KOPT-K1 (cell line): ENCODE measurements around the gene MED26.
A peak's percentile ranks its signal among the peaks of the same experiment; 100 is the strongest.

Experiments
- H3K27ac ChIP-seq: fragments of 200-600 bp; sonication (generic); 2 replicates; pipeline ENCODE4 v1.5.1; 2016; ENCODE audit warnings: antibody characterized with exemption, mild to moderate bottlenecking, low read depth, low read length; ENCODE audit not compliant: poor library complexity, severe bottlenecking
- H3K36me3 ChIP-seq: fragments of 200-600 bp; sonication (generic); 2 replicates; pipeline ENCODE4 v1.5.1; 2017; ENCODE audit warnings: antibody characterized with exemption, mild to moderate bottlenecking, low read length, moderate library complexity; ENCODE audit not compliant: insufficient read depth
- H3K9me3 ChIP-seq: fragments of 200-600 bp; sonication (generic); 2 replicates; pipeline ENCODE4 v1.5.1; 2017; ENCODE audit warnings: antibody characterized with exemption, low read length, mild to moderate bottlenecking; ENCODE audit not compliant: insufficient read depth, poor library complexity, severe bottlenecking

The MED26 gene

GRCh38 chr19:16611121-16611520 is 16.9 kb downstream of the MED26 start:
- H3K27ac ChIP-seq, result no peak overlapping the region
- H3K9me3 ChIP-seq, result no peaks in the 10 kb centered on the region
- H3K36me3 ChIP-seq, result no peaks in the 10 kb centered on the region

GRCh38 chr19:16609511-16610200 is 18.3 kb downstream of the MED26 start:
- Histone ChIP-seq H3K9me3 (no peaks in the 10 kb centered on the region), H3K27ac (no peak overlapping the region), H3K36me3 (no peaks in the 10 kb centered on the region)

DNA sequence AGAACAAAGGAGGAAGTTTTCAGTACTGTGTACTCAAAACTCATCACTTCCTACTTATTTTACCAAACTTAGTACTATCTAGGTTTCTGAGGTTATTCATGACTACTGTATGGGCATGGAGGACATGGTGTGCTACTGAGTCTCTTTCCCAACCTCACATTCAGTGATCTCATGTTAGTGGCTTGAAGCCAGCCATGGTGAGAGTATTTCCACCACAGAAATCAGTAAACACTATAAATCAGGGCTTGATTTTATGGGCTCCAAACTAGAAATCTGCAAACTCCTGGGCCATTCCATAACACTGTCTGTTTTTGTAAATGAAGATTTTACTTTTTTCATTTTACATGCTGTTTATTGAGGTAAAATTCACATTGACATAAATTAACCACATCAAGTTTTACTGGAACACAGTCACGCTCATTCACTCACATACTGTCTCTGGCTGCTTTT is 19.7 kb downstream of the MED26 start:
- Histone ChIP-seq H3K9me3 (no peaks in the 10 kb centered on the region), H3K27ac (no peak overlapping the region), H3K36me3 (no peaks in the 10 kb centered on the region)

DNA sequence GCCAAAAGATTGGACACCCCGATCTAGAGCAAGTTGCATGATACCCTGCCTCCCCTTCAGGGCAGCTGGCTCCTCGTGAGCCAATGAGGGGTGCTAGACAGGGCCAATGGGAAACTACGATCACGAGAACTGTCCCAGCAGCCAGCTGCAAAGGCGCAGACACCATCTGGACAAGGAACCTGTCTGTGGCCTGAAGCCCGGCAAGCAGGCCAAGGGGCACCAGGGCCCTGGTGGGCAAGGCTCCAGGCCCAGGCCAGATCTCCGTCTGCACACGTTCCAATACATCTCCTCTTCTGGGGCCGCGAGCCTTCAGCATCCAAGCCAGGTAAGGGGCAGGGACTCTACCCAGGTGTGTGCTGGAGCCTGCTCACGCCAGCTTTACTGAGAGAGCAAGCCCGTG is 20.2 kb downstream of the MED26 start:
- Histone ChIP-seq H3K9me3 (no peaks in the 10 kb centered on the region), H3K36me3 (no peaks in the 10 kb centered on the region), H3K27ac (no peak overlapping the region)

- H3K27ac ChIP-seq, result no peak overlapping the region
- no peaks in the 10 kb centered on the region for H3K36me3 ChIP-seq
Measured at GRCh38 chr19:16605553-16605994, 22.4 kb downstream of the MED26 start.

DNA sequence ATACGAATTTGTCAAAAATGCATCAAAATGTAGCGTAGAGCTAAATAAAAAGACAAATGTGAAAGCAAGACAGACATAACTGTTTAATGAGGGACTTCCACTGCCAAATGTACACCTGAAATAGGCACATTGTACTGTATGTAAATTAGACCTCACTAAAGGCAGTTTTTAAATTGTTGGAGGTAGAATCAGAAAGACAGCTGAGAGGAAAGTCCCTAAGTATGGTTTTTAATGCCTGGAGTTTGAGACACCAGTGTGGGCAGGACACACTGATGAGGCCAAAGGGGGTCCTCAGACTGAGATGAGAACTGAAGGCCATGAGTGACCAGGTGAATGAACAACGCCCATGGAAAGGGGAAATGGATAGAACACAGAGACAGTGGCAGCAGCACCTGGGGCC is 22.9 kb downstream of the MED26 start:
- Histone ChIP-seq H3K36me3 (no peaks in the 10 kb centered on the region), H3K9me3 (no peaks in the 10 kb centered on the region), H3K27ac (no peak overlapping the region)

More at GRCh38 chr19:16605553-16605994, 22.4 kb downstream of the MED26 start:
- no peaks in the 10 kb centered on the region for H3K9me3 ChIP-seq

GRCh38 chr19:16604615-16605014 is 23.4 kb downstream of the MED26 start:
- Histone ChIP-seq H3K36me3 (no peaks in the 10 kb centered on the region), H3K27ac (no peak overlapping the region), H3K9me3 (no peaks in the 10 kb centered on the region)

DNA sequence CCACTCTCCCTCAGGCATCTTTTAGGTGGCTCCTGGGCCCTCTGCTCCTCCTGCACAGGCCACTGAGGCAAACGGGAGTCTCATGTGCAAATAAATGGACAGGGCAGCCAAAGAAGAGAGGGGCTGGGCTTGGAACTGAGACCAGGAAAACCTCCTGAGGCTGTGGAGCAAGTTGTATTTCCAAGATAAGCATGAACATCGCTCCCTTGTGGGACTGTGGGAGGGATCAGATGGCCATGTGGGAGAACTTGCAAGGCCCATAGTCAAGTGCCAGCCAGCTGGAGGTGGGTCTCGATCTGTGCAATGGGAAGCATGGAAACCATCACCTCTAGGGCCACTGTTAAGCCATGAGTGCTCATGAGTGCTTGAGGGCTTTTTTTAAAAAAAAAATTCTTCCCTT is 24.9 kb downstream of the MED26 start:
- H3K36me3 ChIP-seq, result no peaks in the 10 kb centered on the region
- no peak overlapping the region for H3K27ac ChIP-seq
- no peaks in the 10 kb centered on the region for H3K9me3 ChIP-seq

GRCh38 chr19:16601378-16602052 is 26.5 kb downstream of the MED26 start:
- no peaks in the 10 kb centered on the region for H3K9me3 ChIP-seq
- no peak overlapping the region for H3K27ac ChIP-seq

GRCh38 chr19:16600824-16601223 is 27.2 kb downstream of the MED26 start:
- Histone ChIP-seq H3K36me3 (no peaks in the 10 kb centered on the region), H3K27ac (no peak overlapping the region), H3K9me3 (no peaks in the 10 kb centered on the region)

More at GRCh38 chr19:16601378-16602052, 26.5 kb downstream of the MED26 start:
- no peaks in the 10 kb centered on the region for H3K36me3 ChIP-seq

DNA sequence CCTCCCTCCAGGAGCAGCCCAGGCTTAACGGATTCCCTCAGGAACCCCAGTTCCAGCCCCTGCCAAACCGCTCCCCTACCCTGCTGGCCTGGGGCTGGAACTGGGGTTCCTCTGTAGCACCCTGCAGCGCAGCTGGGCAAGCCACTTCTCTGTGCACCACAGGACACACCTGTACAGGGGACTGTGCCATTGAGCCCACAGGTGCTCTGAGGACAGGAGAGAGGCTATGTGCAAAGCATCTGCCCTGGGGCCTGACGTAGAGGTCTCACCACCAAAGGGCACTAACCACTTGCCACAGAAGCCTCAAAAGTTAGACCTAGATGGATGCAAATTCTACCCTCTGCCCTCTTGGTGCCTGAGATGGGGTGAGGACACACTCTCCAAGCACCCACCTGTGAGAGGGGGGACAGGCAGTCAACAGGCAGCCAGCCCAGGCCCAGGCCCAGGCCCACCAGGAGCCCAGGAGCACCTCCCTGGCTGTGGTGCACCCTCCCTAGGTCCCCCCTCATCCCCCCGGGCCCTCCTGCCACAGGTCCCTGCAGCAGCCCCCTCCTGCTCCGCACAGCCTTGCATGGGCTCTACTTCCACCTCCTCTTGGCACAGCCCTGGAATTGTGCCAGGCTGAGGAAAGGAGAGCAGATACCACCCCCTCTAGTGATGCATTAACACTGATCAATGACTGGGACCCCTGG is 28.2 kb downstream of the MED26 start:
- Histone ChIP-seq H3K36me3 (no peaks in the 10 kb centered on the region), H3K27ac (no peak overlapping the region), H3K9me3 (no peaks in the 10 kb centered on the region)

DNA sequence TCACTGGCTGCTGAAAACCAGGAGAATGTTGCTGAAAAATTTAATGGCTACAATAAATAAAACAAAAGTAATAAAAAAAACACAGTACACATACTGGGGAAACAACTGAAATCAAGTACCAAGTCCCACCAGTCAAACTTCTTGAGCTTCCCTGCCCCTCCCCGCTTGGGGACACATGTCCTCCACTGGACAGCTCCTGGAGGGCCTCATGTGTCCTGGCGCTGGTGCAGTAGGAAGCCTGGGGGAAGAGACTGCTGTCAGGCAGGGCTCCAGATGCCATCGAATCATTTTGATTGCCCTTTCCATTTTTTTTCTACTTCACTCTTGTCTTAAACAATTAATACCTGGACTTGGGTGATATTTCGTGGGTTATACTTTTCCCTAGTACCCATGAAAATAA is 29.2 kb downstream of the MED26 start:
- Histone ChIP-seq H3K9me3 (no peaks in the 10 kb centered on the region), H3K27ac (no peak overlapping the region), H3K36me3 (no peaks in the 10 kb centered on the region)

DNA sequence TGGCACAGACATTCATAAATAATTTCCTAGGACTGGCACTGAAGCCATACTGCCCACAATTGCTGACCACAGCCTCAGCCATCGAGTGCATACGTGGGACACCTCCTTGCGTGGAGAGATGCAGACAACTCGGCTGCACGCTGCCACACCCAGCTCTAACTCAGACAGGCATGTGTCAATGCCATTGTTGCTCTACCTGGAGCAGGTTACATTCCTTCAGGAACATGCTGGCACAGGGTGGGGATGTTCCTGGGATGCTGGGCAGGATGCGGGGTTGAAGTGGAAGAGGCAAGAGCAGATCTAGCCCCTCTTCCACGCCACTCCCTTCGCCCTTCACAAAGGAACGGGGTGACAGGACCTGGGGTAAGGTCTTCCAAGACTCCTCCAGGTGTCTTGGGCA is 31.6 kb downstream of the MED26 start:
- Histone ChIP-seq H3K36me3 (no peaks in the 10 kb centered on the region), H3K9me3 (no peaks in the 10 kb centered on the region), H3K27ac (no peak overlapping the region)

GRCh38 chr19:16595097-16595496 is 32.9 kb downstream of the MED26 start:
- Histone ChIP-seq H3K27ac (peak overlapping the region; percentile 47), H3K36me3 (no peaks in the 10 kb centered on the region), H3K9me3 (no peaks in the 10 kb centered on the region)

- H3K27ac ChIP-seq, result peak overlapping the region; percentile 47
- no peaks in the 10 kb centered on the region for H3K36me3 ChIP-seq
- no peaks in the 10 kb centered on the region for H3K9me3 ChIP-seq
Measured at GRCh38 chr19:16594681-16595091, 33.3 kb downstream of the MED26 start.
